Endothelial cell (in vitro differentiated cells): ENCODE measurements around the gene ASB8. TPM values are rescaled to one million over a fixed set of nuclear protein-coding genes. Genes with fewer than 3 reads are reported as not detected.
"Not testable (repeated sequence)": the region's sequence is repeated elsewhere in the genome, so short reads cannot be mapped to it uniquely, and the experiment has no call there.

Experiments
- DNase-seq: peaks from one replicate; pipeline ENCODE4 v3.0.0; 2021; ENCODE audit warnings: low spot score
- H3K27ac Mint-ChIP-seq: one replicate; pipeline ENCODE4 v1.8.0; 2021; ENCODE audit warnings: mixed read lengths, inconsistent platforms; ENCODE audit not compliant: unreplicated experiment
- H3K27me3 Mint-ChIP-seq: one replicate; pipeline ENCODE4 v1.8.0; 2021; ENCODE audit warnings: mild to moderate bottlenecking, moderate library complexity, mixed read lengths, inconsistent platforms; ENCODE audit not compliant: unreplicated experiment
- H3K36me3 Mint-ChIP-seq: one replicate; pipeline ENCODE4 v1.8.0; 2021; ENCODE audit warnings: mild to moderate bottlenecking, low read depth, mixed read lengths, inconsistent platforms; ENCODE audit not compliant: unreplicated experiment
- H3K4me1 Mint-ChIP-seq: one replicate; pipeline ENCODE4 v1.8.0; 2021; ENCODE audit warnings: mild to moderate bottlenecking, mixed read lengths, inconsistent platforms; ENCODE audit not compliant: unreplicated experiment
- H3K4me3 Mint-ChIP-seq: one replicate; pipeline ENCODE4 v1.8.0; 2021; ENCODE audit warnings: mild to moderate bottlenecking, mixed read lengths, inconsistent platforms; ENCODE audit not compliant: unreplicated experiment
- H3K9me3 Mint-ChIP-seq: one replicate; pipeline ENCODE4 v1.8.0; 2021; ENCODE audit warnings: mixed read lengths, inconsistent platforms; ENCODE audit not compliant: unreplicated experiment
- total RNA-seq: library from RNA; stranded (reverse); fragmentation: NEBNext Ultra II Directional; extraction: Animal tissue kit (Norgen Biotek cat#: 25700); gene quantifications from one replicate; pipeline ENCODE4 v1.2.1, GENCODE V29; 2021; ENCODE audit not compliant: unreplicated experiment
- TF ChIP-seq, protein P1 (sequence below): fragments of 200-600 bp; sonication (generic); IDR thresholded peaks from one replicate; pipeline ENCODE4 v1.5.0; 2021; ENCODE audit warnings: antibody characterized with exemption; ENCODE audit not compliant: unreplicated experiment

Gene ASB8
- total RNA-seq, 1 donor from 2014 or later: 25.6 TPM

GRCh38 chr12:48157889-48158370 is 615 bp upstream of the ASB8 start:
- no peak for DNase-seq
- Mint-ChIP-seq H3K4me3 (peak overlapping the region; percentile 95), H3K27ac (peak overlapping the region; percentile 46), H3K4me1 (no peaks in the 10 kb centered on the region), H3K9me3 (no peaks in the 10 kb centered on the region), H3K27me3 (peaks cover 2% of the 10 kb centered on the region), H3K36me3 (peaks cover 4% of the 10 kb centered on the region)
- TF ChIP-seq, protein P1, sequence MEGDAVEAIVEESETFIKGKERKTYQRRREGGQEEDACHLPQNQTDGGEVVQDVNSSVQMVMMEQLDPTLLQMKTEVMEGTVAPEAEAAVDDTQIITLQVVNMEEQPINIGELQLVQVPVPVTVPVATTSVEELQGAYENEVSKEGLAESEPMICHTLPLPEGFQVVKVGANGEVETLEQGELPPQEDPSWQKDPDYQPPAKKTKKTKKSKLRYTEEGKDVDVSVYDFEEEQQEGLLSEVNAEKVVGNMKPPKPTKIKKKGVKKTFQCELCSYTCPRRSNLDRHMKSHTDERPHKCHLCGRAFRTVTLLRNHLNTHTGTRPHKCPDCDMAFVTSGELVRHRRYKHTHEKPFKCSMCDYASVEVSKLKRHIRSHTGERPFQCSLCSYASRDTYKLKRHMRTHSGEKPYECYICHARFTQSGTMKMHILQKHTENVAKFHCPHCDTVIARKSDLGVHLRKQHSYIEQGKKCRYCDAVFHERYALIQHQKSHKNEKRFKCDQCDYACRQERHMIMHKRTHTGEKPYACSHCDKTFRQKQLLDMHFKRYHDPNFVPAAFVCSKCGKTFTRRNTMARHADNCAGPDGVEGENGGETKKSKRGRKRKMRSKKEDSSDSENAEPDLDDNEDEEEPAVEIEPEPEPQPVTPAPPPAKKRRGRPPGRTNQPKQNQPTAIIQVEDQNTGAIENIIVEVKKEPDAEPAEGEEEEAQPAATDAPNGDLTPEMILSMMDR: no peak

- no peaks in the 10 kb centered on the region for H3K9me3 Mint-ChIP-seq
- TF ChIP-seq, protein P1: no peak
- DNase-seq: no peak
- H3K4me1 Mint-ChIP-seq: no peaks in the 10 kb centered on the region
- peak overlapping the region; percentile 95 for H3K4me3 Mint-ChIP-seq
- peaks cover 4% of the 10 kb centered on the region for H3K36me3 Mint-ChIP-seq
- H3K27me3 Mint-ChIP-seq: no peaks in the 10 kb centered on the region
- H3K27ac Mint-ChIP-seq: no peak overlapping the region
These were observed 680 bp downstream of the ASB8 start for GRCh38 chr12:48156652-48157017.

- H3K27ac Mint-ChIP-seq, H3K27me3 Mint-ChIP-seq, H3K9me3 Mint-ChIP-seq, H3K4me1 Mint-ChIP-seq, H3K36me3 Mint-ChIP-seq, H3K4me3 Mint-ChIP-seq, DNase-seq: not testable (repeated sequence)
These were observed 1.5 kb downstream of the ASB8 start for GRCh38 chr12:48155786-48156185.

- no peak for DNase-seq
- H3K27ac Mint-ChIP-seq: no peak overlapping the region
- no peaks in the 10 kb centered on the region for H3K27me3 Mint-ChIP-seq
- H3K4me3 Mint-ChIP-seq: no peak overlapping the region
- no peaks in the 10 kb centered on the region for H3K9me3 Mint-ChIP-seq
- peaks cover 14% of the 10 kb centered on the region for H3K36me3 Mint-ChIP-seq
- TF ChIP-seq, protein P1: no peak
- no peaks in the 10 kb centered on the region for H3K4me1 Mint-ChIP-seq
These were observed 6.1 kb downstream of the ASB8 start for GRCh38 chr12:48151103-48151771.

- DNase-seq: no peak
- Mint-ChIP-seq H3K27me3 (no peaks in the 10 kb centered on the region), H3K4me1 (peaks cover 7% of the 10 kb centered on the region), H3K9me3 (no peaks in the 10 kb centered on the region), H3K27ac (no peak overlapping the region), H3K4me3 (no peak overlapping the region), H3K36me3 (peaks cover 44% of the 10 kb centered on the region)
- TF ChIP-seq, protein P1: no peak
These were observed 11.3 kb downstream of the ASB8 start for GRCh38 chr12:48145981-48146380.
